Sigmoid colon (tissue), 7 donors: ENCODE measurements around the gene NOL4L. TPM values are rescaled to one million over a fixed set of nuclear protein-coding genes. Genes with fewer than 3 reads are reported as not detected.

ENCODE experiments used
- DNase-seq: peaks from one replicate; pipeline ENCODE4 v3.0.0-alpha.2; 2019
- H3K27ac ChIP-seq, 4 donors: fragments of 200-600 bp; sonication (generic); one replicate each; pipeline ENCODE4 v1.5.1; 2016 to 2019; ENCODE audit warnings: mild to moderate bottlenecking in 1 of 4
- H3K27me3 ChIP-seq, 3 donors: fragments of 200-600 bp; sonication (generic); one replicate each; pipeline ENCODE4 v1.5.1; 2019; ENCODE audit warnings: mild to moderate bottlenecking in 1 of 3
- H3K36me3 ChIP-seq, 4 donors: fragments of 200-600 bp; sonication (generic); one replicate each; pipeline ENCODE4 v1.5.1; 2016 to 2019
- H3K4me1 ChIP-seq, 4 donors: fragments of 200-600 bp; sonication (generic); one replicate each; pipeline ENCODE4 v1.5.1; 2017 to 2019
- H3K4me3 ChIP-seq, 4 donors: fragments of 200-600 bp; sonication (generic); one replicate each; pipeline ENCODE4 v1.5.1; 2017 to 2019; ENCODE audit warnings: mild to moderate bottlenecking in 2 of 4, moderate library complexity in 1 of 4
- H3K9me3 ChIP-seq, 4 donors: fragments of 200-600 bp in 3 of 4; sonication (generic) in 3 of 4; one replicate each; pipeline versions ENCODE4 v1.5.1 to v1.6.1; 2013 to 2019
- EP300 ChIP-seq, 4 donors: sonication (generic); formaldehyde crosslinking; IDR thresholded peaks; one replicate each; pipeline ENCODE4 v1.6.1; 2017; ENCODE audit warnings: antibody characterized with exemption in 4 of 4
- POLR2A ChIP-seq, 2 donors: fragments of 450-650 bp; IDR thresholded peaks; one replicate each; pipeline ENCODE4 v1.6.1; 2016; ENCODE audit warnings: antibody characterized with exemption in 2 of 2, mild to moderate bottlenecking in 2 of 2, moderate library complexity in 2 of 2
- POLR2AphosphoS5 ChIP-seq, 4 donors: sonication (generic); formaldehyde crosslinking; IDR thresholded peaks; one replicate each; pipeline ENCODE4 v1.6.1; 2017; ENCODE audit warnings: antibody characterized with exemption in 4 of 4
- WGBS, 2 donors: extraction: QIAGEN DNeasy Blood & Tissue Kit; methylation state at CpG; one replicate each; pipeline ENCODE4 v1.1.7; 2013; 5-methylcytosine and 5-hydroxymethylcytosine counted together
- intact Hi-C: fragments of 100-400 bp; cut with DNase I; formaldehyde crosslinking; loops from one replicate; pipeline ENCODE4 v1.15.1; 2023
- polyA plus RNA-seq, 3 donors: library from polyadenylated mRNA; stranded (reverse); fragments of 200-250 nt; gene quantifications; one replicate each; pipeline ENCODE4 v1.2.3, GENCODE V29; 2013
- total RNA-seq, 4 donors: library from RNA; depleted of rRNA; stranded (reverse); fragments of >200 nt; gene quantifications; one replicate each; pipeline ENCODE4 v1.1.0, GENCODE V29; 2016
- TF ChIP-seq, protein P1 (sequence below), 4 experiments: fragments of 450-650 bp in 3 of 4; fragments of 200-600 bp in 1 of 4; IDR thresholded peaks; one replicate each; pipeline ENCODE4 v1.5.1; 2016 to 2019; ENCODE audit warnings: antibody characterized with exemption in 4 of 4, mild to moderate bottlenecking in 3 of 4, moderate library complexity in 2 of 4
- donor health status: healthy with polysubstance abuse.
- donor health status: Bipolar disorder and iron deficiency.
- donor health status: healthy.

Gene NOL4L
- total and polyA plus RNA-seq, 7 donors, result 9.2 to 34.7 (median 16.8) TPM

DNA sequence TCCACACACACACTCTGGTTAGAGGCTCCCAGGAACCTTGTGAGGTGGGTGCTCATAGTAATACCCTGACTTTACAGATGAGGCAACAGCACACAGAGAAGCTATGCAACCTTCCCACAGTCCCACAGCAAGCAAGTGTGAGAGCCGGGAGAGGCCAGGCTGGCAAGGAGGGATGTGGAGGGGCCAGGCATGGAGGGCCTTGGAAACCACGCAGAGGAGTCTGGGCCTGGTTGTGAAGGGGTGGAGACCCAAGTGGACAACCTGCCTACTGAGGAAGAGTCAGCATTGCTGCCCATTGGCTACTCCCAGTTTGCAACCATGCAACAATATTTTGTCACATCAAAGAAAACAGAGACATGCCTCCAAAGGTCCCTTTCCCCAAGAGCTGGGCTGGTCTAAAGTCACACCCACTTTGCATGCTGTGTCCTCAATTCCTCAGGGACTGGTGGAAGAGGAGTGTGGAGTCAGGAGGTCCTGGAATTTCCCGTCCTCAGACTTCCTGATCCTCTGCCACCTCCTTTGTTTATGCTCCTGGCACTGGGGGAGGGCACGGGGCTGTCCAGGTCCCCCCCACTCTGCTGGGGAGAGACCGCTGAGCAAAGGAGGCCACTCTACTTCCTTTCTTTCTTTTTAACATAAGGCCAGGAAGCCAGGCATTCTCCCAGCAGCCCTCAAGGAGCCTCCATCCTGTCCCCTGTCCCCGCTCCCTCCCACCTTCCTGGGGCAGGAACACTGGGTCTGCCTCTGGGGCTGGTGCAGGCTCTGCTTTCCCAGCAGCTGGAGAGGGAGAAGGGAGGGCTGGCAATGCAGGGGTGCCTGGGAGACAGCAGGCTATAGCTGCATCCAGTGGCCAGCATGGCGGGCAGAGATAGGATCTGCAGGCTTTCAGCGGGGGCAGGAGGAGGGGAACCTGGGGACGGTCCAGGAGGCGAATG lies 68.3 kb downstream of the NOL4L start:
- intact Hi-C loops, result no loop called here
- Histone ChIP-seq H3K27me3 (no peaks in the 10 kb centered on the region), H3K4me3 (no peak overlapping the region), H3K36me3 (no peaks in the 10 kb centered on the region), H3K9me3 (no peaks in the 10 kb centered on the region), H3K4me1 (peaks cover 0 to 17% (median 16%) of the 10 kb centered on the region in 4 donors), H3K27ac (peak overlapping the region in 2 of 4 donors; percentile 20 to 35)
- TF ChIP-seq EP300 (IDR thresholded peaks at IDR 0.05) (no peak), POLR2A (IDR thresholded peaks at IDR 0.05) (no peak), POLR2AphosphoS5 (IDR thresholded peaks at IDR 0.05) (no peak)
- TF ChIP-seq, protein P1, sequence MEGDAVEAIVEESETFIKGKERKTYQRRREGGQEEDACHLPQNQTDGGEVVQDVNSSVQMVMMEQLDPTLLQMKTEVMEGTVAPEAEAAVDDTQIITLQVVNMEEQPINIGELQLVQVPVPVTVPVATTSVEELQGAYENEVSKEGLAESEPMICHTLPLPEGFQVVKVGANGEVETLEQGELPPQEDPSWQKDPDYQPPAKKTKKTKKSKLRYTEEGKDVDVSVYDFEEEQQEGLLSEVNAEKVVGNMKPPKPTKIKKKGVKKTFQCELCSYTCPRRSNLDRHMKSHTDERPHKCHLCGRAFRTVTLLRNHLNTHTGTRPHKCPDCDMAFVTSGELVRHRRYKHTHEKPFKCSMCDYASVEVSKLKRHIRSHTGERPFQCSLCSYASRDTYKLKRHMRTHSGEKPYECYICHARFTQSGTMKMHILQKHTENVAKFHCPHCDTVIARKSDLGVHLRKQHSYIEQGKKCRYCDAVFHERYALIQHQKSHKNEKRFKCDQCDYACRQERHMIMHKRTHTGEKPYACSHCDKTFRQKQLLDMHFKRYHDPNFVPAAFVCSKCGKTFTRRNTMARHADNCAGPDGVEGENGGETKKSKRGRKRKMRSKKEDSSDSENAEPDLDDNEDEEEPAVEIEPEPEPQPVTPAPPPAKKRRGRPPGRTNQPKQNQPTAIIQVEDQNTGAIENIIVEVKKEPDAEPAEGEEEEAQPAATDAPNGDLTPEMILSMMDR (IDR thresholded peaks at IDR 0.05), result no peak
- DNase-seq, result no peak
- 66 to 77% methylated on average over 10 of the region's 10 CpGs for WGBS, 2 donors

DNA sequence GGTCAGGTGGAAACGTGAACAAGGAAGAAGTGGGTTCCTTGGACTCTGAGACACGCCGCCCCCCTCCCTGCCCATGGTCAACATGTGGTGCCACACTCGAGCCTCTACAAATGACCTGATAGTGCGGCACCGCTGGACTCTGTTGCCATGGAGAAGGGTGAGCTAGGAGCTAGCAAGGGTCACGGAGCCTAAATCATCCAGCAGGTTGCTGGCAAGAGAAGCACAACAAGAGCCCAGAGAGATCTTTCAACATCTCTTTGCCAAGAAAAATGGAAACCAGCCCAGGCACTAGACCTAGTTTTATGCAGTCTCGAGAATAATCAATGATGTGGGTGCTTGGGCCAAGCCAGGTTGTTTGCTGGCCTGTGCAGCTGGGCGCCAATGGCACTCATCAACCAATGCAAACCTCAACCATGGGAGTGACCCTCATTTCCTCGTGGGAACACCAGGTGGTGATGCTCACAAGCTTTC lies 69.5 kb downstream of the NOL4L start:
- no peak overlapping the region for H3K4me3 ChIP-seq
- WGBS, 2 donors, result 80 to 88% methylated on average over 10 of the region's 10 CpGs
- TF ChIP-seq, protein P1 (IDR thresholded peaks at IDR 0.05), result no peak
- TF ChIP-seq POLR2A (IDR thresholded peaks at IDR 0.05) (no peak), EP300 (IDR thresholded peaks at IDR 0.05) (no peak), POLR2AphosphoS5 (IDR thresholded peaks at IDR 0.05) (no peak)
- H3K27ac ChIP-seq, result no peak overlapping the region
- no peaks in the 10 kb centered on the region for H3K27me3 ChIP-seq
- intact Hi-C loops, result no loop called here
- no peak for DNase-seq
- no peaks in the 10 kb centered on the region for H3K9me3 ChIP-seq
- H3K4me1 ChIP-seq, result peaks cover 0 to 16% (median 12%) of the 10 kb centered on the region in 4 donors
- H3K36me3 ChIP-seq, result no peaks in the 10 kb centered on the region

DNA sequence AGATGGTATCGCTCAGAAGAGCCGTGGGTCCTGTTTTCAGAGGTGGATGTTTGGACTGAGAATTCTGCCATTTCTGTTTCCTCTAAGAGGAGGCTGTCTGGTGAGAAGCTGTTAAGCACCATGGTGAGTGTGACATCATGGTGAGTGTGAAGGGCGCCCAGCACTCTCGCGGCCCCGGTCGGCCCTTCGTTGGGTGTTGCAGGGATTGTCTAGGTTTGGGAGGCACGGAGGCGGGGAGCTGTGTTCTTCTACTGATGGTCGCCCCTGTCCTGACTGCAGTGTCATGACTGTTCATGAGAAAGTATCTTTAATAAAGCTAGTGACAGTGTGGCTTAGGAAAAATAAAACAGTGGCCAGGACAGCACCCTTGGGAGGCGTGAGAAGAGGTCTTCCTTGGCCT lies 70.4 kb downstream of the NOL4L start:
- intact Hi-C loops, result no loop called here
- Histone ChIP-seq H3K27me3 (no peaks in the 10 kb centered on the region), H3K4me1 (peaks cover 0 to 16% (median 12%) of the 10 kb centered on the region in 4 donors), H3K27ac (no peak overlapping the region), H3K4me3 (no peak overlapping the region), H3K36me3 (no peaks in the 10 kb centered on the region), H3K9me3 (no peaks in the 10 kb centered on the region)
- TF ChIP-seq POLR2A (IDR thresholded peaks at IDR 0.05) (no peak), POLR2AphosphoS5 (IDR thresholded peaks at IDR 0.05) (no peak), EP300 (IDR thresholded peaks at IDR 0.05) (no peak)
- TF ChIP-seq, protein P1 (IDR thresholded peaks at IDR 0.05), result no peak
- DNase-seq, result no peak
- WGBS, 2 donors, result 96% methylated on average over 12 of the region's 12 CpGs

DNA sequence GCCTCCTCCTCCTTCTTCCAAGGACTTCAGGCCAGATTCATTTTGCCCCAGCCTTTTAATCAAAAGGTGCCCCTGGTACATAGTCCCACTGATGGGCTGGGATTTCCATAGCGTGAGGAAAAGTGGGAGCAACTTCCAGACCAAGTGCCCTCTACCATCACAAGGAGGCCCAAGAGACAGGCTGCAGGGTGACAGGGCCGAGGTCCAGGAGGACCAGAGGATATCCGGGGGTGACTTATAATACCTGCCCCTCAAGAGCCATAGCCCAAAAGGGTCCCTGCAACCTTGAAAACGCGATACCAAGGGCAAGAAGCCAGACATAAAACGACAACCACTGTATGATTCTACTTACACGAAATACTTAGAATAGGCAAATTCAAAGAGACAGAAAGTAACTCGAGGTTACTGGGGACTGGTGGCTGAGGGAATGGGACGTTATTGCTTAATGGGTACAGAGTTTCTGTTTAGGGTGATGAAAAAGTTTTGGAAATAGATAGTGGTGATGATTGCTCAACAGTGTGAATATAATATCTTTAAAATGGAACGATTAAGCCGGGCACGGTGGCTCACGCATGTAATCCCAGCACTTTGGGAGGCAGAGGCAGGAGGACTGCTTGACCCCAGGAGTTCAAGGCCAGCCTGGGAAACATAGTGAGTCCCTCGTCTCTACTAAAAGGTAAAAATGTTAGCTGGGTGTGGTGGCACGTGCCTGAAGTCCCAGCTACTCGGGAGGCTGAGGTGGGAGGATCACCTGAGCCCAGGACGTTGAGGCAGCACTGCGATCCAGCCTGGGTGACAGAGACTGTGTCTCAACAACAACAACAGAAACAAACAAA lies 71.9 kb downstream of the NOL4L start:
- TF ChIP-seq EP300 (IDR thresholded peaks at IDR 0.05) (no peak), POLR2A (IDR thresholded peaks at IDR 0.05) (no peak), POLR2AphosphoS5 (IDR thresholded peaks at IDR 0.05) (no peak)
- TF ChIP-seq, protein P1 (IDR thresholded peaks at IDR 0.05), result no peak
- Histone ChIP-seq H3K4me3 (no peak overlapping the region), H3K36me3 (no peaks in the 10 kb centered on the region), H3K27me3 (no peaks in the 10 kb centered on the region), H3K27ac (no peak overlapping the region), H3K4me1 (peaks cover 0 to 16% (median 12%) of the 10 kb centered on the region in 4 donors), H3K9me3 (no peaks in the 10 kb centered on the region)
- intact Hi-C loops, result no loop called here
- no peak for DNase-seq
- WGBS, 2 donors, result 83 to 86% methylated on average over 18 of the region's 18 CpGs
